Measurements from ENCODE around the gene FHDC1.
A peak's percentile ranks its signal among the peaks of the same experiment; 100 is the strongest.
"Not testable (repeated sequence)": the region's sequence is repeated elsewhere in the genome, so short reads cannot be mapped to it uniquely, and the experiment has no call there.

Gene FHDC1

GRCh38 chr4:152935631-152936445 lies at the start of gene FHDC1:
Gene FHDC1 (plus strand): TSS chr4:152936323. CDS start chr4:152943058, 6,735 bp downstream.
- Histone ChIP-seq H3K4me3 (ENCODE audit: low read depth in 1 of 5, low read length in 5 of 5) (peak within 1 kb of the TSS in 4 of 5 donors; percentile 62 to 78 (median 71)), H3K9me3 (ENCODE audit: control insufficient read depth in 5 of 5, low read length in 5 of 5) (no peaks in the 10 kb centered on the region), H3K4me1 (ENCODE audit: control insufficient read depth in 5 of 5, insufficient read depth in 5 of 5, low read length in 5 of 5) (peaks cover 0 to 36% (median 29%) of the 10 kb centered on the region in 5 donors), H3K9ac (ENCODE audit: low read length in 5 of 5) (peak within 1 kb of the TSS in 1 of 5 donors; percentile 56), H3K27me3 (ENCODE audit: control insufficient read depth in 5 of 5, insufficient read depth in 4 of 5, low read length in 5 of 5) (peaks cover 4 to 34% (median 27%) of the 10 kb centered on the region in 5 donors), H3K36me3 (ENCODE audit: control insufficient read depth in 5 of 5, insufficient read depth in 5 of 5, low read length in 5 of 5) (no peaks in the 10 kb centered on the region), H3K27ac (ENCODE audit: low read depth, low read length) (no peak within 1 kb of the TSS)

GRCh38 chr4:152887981-152888380 lies 48.1 kb upstream of the FHDC1 start:
- Histone ChIP-seq H3K27ac (ENCODE audit: low read depth, low read length) (no peak overlapping the region), H3K9ac (ENCODE audit: low read length in 5 of 5) (no peak overlapping the region), H3K9me3 (ENCODE audit: control insufficient read depth in 5 of 5, low read length in 5 of 5) (no peaks in the 10 kb centered on the region), H3K36me3 (ENCODE audit: control insufficient read depth in 5 of 5, insufficient read depth in 5 of 5, low read length in 5 of 5) (peaks cover 22 to 41% (median 25%) of the 10 kb centered on the region in 5 donors), H3K4me1 (ENCODE audit: control insufficient read depth in 5 of 5, insufficient read depth in 5 of 5, low read length in 5 of 5) (peaks cover 0 to 10% (median 0%) of the 10 kb centered on the region in 5 donors), H3K27me3 (ENCODE audit: control insufficient read depth in 5 of 5, insufficient read depth in 4 of 5, low read length in 5 of 5) (no peaks in the 10 kb centered on the region), H3K4me3 (ENCODE audit: low read depth in 1 of 5, low read length in 5 of 5) (no peak overlapping the region)

GRCh38 chr4:152892974-152893373 lies 43.1 kb upstream of the FHDC1 start:
- H3K9ac ChIP-seq (ENCODE audit: low read length in 5 of 5): no peak overlapping the region
- H3K27me3 ChIP-seq (ENCODE audit: control insufficient read depth in 5 of 5, insufficient read depth in 4 of 5, low read length in 5 of 5): no peaks in the 10 kb centered on the region
- H3K36me3 ChIP-seq (ENCODE audit: control insufficient read depth in 5 of 5, insufficient read depth in 5 of 5, low read length in 5 of 5): peaks cover 17 to 40% (median 21%) of the 10 kb centered on the region in 5 donors
- no peak overlapping the region for H3K4me3 ChIP-seq (ENCODE audit: low read depth in 1 of 5, low read length in 5 of 5)
- no peaks in the 10 kb centered on the region for H3K4me1 ChIP-seq (ENCODE audit: control insufficient read depth in 5 of 5, insufficient read depth in 5 of 5, low read length in 5 of 5)
- H3K27ac ChIP-seq (ENCODE audit: low read depth, low read length): no peak overlapping the region
- no peaks in the 10 kb centered on the region for H3K9me3 ChIP-seq (ENCODE audit: control insufficient read depth in 5 of 5, low read length in 5 of 5)

GRCh38 chr4:152894673-152895072 lies 41.5 kb upstream of the FHDC1 start:
- H3K4me3 ChIP-seq (ENCODE audit: low read depth in 1 of 5, low read length in 5 of 5): no peak overlapping the region
- no peaks in the 10 kb centered on the region for H3K4me1 ChIP-seq (ENCODE audit: control insufficient read depth in 5 of 5, insufficient read depth in 5 of 5, low read length in 5 of 5)
- peaks cover 7 to 28% (median 11%) of the 10 kb centered on the region in 5 donors for H3K36me3 ChIP-seq (ENCODE audit: control insufficient read depth in 5 of 5, insufficient read depth in 5 of 5, low read length in 5 of 5)
- H3K27ac ChIP-seq (ENCODE audit: low read depth, low read length): no peak overlapping the region
- H3K9me3 ChIP-seq (ENCODE audit: control insufficient read depth in 5 of 5, low read length in 5 of 5): no peaks in the 10 kb centered on the region
- no peaks in the 10 kb centered on the region for H3K27me3 ChIP-seq (ENCODE audit: control insufficient read depth in 5 of 5, insufficient read depth in 4 of 5, low read length in 5 of 5)
- H3K9ac ChIP-seq (ENCODE audit: low read length in 5 of 5): no peak overlapping the region

GRCh38 chr4:152896811-152897210 lies 39.3 kb upstream of the FHDC1 start:
- H3K9me3 ChIP-seq (ENCODE audit: control insufficient read depth in 5 of 5, low read length in 5 of 5): no peaks in the 10 kb centered on the region
- no peak overlapping the region for H3K9ac ChIP-seq (ENCODE audit: low read length in 5 of 5)
- H3K4me1 ChIP-seq (ENCODE audit: control insufficient read depth in 5 of 5, insufficient read depth in 5 of 5, low read length in 5 of 5): no peaks in the 10 kb centered on the region
- H3K27me3 ChIP-seq (ENCODE audit: control insufficient read depth in 5 of 5, insufficient read depth in 4 of 5, low read length in 5 of 5): no peaks in the 10 kb centered on the region
- H3K4me3 ChIP-seq (ENCODE audit: low read depth in 1 of 5, low read length in 5 of 5): no peak overlapping the region
- no peak overlapping the region for H3K27ac ChIP-seq (ENCODE audit: low read depth, low read length)
- peaks cover 2 to 17% (median 7%) of the 10 kb centered on the region in 5 donors for H3K36me3 ChIP-seq (ENCODE audit: control insufficient read depth in 5 of 5, insufficient read depth in 5 of 5, low read length in 5 of 5)

GRCh38 chr4:152898133-152898532 lies 38.0 kb upstream of the FHDC1 start:
- not testable (repeated sequence) for H3K27me3 ChIP-seq (ENCODE audit: control insufficient read depth in 5 of 5, insufficient read depth in 4 of 5, low read length in 5 of 5); H3K9me3 ChIP-seq (ENCODE audit: control insufficient read depth in 5 of 5, low read length in 5 of 5); H3K9ac ChIP-seq (ENCODE audit: low read length in 5 of 5); H3K27ac ChIP-seq (ENCODE audit: low read depth, low read length); H3K4me3 ChIP-seq (ENCODE audit: low read depth in 1 of 5, low read length in 5 of 5); H3K4me1 ChIP-seq (ENCODE audit: control insufficient read depth in 5 of 5, insufficient read depth in 5 of 5, low read length in 5 of 5); H3K36me3 ChIP-seq (ENCODE audit: control insufficient read depth in 5 of 5, insufficient read depth in 5 of 5, low read length in 5 of 5)

- Histone ChIP-seq H3K27ac (ENCODE audit: low read depth, low read length) (no peak overlapping the region), H3K9me3 (ENCODE audit: control insufficient read depth in 5 of 5, low read length in 5 of 5) (no peaks in the 10 kb centered on the region), H3K9ac (ENCODE audit: low read length in 5 of 5) (no peak overlapping the region), H3K4me3 (ENCODE audit: low read depth in 1 of 5, low read length in 5 of 5) (no peak overlapping the region), H3K36me3 (ENCODE audit: control insufficient read depth in 5 of 5, insufficient read depth in 5 of 5, low read length in 5 of 5) (peaks cover 0 to 7% (median 3%) of the 10 kb centered on the region in 5 donors), H3K27me3 (ENCODE audit: control insufficient read depth in 5 of 5, insufficient read depth in 4 of 5, low read length in 5 of 5) (no peaks in the 10 kb centered on the region), H3K4me1 (ENCODE audit: control insufficient read depth in 5 of 5, insufficient read depth in 5 of 5, low read length in 5 of 5) (no peaks in the 10 kb centered on the region)
Measured at GRCh38 chr4:152898606-152899005, 37.5 kb upstream of the FHDC1 start.

- Histone ChIP-seq H3K36me3 (ENCODE audit: control insufficient read depth in 5 of 5, insufficient read depth in 5 of 5, low read length in 5 of 5) (peaks cover 0 to 5% (median 3%) of the 10 kb centered on the region in 5 donors), H3K27me3 (ENCODE audit: control insufficient read depth in 5 of 5, insufficient read depth in 4 of 5, low read length in 5 of 5) (no peaks in the 10 kb centered on the region), H3K9me3 (ENCODE audit: control insufficient read depth in 5 of 5, low read length in 5 of 5) (no peaks in the 10 kb centered on the region), H3K9ac (ENCODE audit: low read length in 5 of 5) (no peak overlapping the region), H3K4me3 (ENCODE audit: low read depth in 1 of 5, low read length in 5 of 5) (no peak overlapping the region), H3K4me1 (ENCODE audit: control insufficient read depth in 5 of 5, insufficient read depth in 5 of 5, low read length in 5 of 5) (no peaks in the 10 kb centered on the region), H3K27ac (ENCODE audit: low read depth, low read length) (no peak overlapping the region)
Measured at GRCh38 chr4:152900395-152900794, 35.7 kb upstream of the FHDC1 start.

GRCh38 chr4:152901205-152901604 lies 34.9 kb upstream of the FHDC1 start:
- peaks cover 0 to 5% (median 3%) of the 10 kb centered on the region in 5 donors for H3K36me3 ChIP-seq (ENCODE audit: control insufficient read depth in 5 of 5, insufficient read depth in 5 of 5, low read length in 5 of 5)
- H3K27me3 ChIP-seq (ENCODE audit: control insufficient read depth in 5 of 5, insufficient read depth in 4 of 5, low read length in 5 of 5): no peaks in the 10 kb centered on the region
- no peak overlapping the region for H3K4me3 ChIP-seq (ENCODE audit: low read depth in 1 of 5, low read length in 5 of 5)
- H3K4me1 ChIP-seq (ENCODE audit: control insufficient read depth in 5 of 5, insufficient read depth in 5 of 5, low read length in 5 of 5): no peaks in the 10 kb centered on the region
- H3K9me3 ChIP-seq (ENCODE audit: control insufficient read depth in 5 of 5, low read length in 5 of 5): no peaks in the 10 kb centered on the region
- H3K27ac ChIP-seq (ENCODE audit: low read depth, low read length): no peak overlapping the region
- H3K9ac ChIP-seq (ENCODE audit: low read length in 5 of 5): no peak overlapping the region

- Histone ChIP-seq H3K4me3 (ENCODE audit: low read depth in 1 of 5, low read length in 5 of 5) (no peak overlapping the region), H3K9ac (ENCODE audit: low read length in 5 of 5) (no peak overlapping the region), H3K36me3 (ENCODE audit: control insufficient read depth in 5 of 5, insufficient read depth in 5 of 5, low read length in 5 of 5) (peaks cover 0 to 15% (median 14%) of the 10 kb centered on the region in 5 donors), H3K4me1 (ENCODE audit: control insufficient read depth in 5 of 5, insufficient read depth in 5 of 5, low read length in 5 of 5) (no peaks in the 10 kb centered on the region), H3K27me3 (ENCODE audit: control insufficient read depth in 5 of 5, insufficient read depth in 4 of 5, low read length in 5 of 5) (no peaks in the 10 kb centered on the region), H3K27ac (ENCODE audit: low read depth, low read length) (no peak overlapping the region), H3K9me3 (ENCODE audit: control insufficient read depth in 5 of 5, low read length in 5 of 5) (no peaks in the 10 kb centered on the region)
Measured at GRCh38 chr4:152903658-152904057, 32.5 kb upstream of the FHDC1 start.
